Psoas muscle (tissue), 8 donors: ENCODE data around the gene OSBPL1A. TPM values are rescaled to one million over a fixed set of nuclear protein-coding genes. Genes with fewer than 3 reads are reported as not detected.

Experiments used
- ATAC-seq, 4 donors: fragments of 200-7000 bp; cut with Tn5 transposase; one replicate each; pipeline ENCODE4 v1.9.1; 2020; ENCODE audit warnings: moderate library complexity in 3 of 4, mild to moderate bottlenecking in 2 of 4
- DNase-seq, 2 donors: peaks; one replicate each; pipeline ENCODE4 v3.0.0-alpha.2; 2020
- H3K27ac ChIP-seq: fragments of 200-600 bp; one replicate; pipeline ENCODE4 v1.8.0; 2022
- H3K27me3 ChIP-seq, 3 donors: fragments of 200-600 bp in 1 of 3; one replicate each; pipeline versions ENCODE4 v1.6.1 to v1.8.0; 2013 to 2022; ENCODE audit warnings: low read length in 2 of 3, mild to moderate bottlenecking in 2 of 3, moderate library complexity in 1 of 3; ENCODE audit not compliant: insufficient read depth in 3 of 3
- H3K36me3 ChIP-seq, 2 donors: fragments of 200-600 bp in 1 of 2; one replicate each; pipeline versions ENCODE4 v1.6.1 to v1.8.0; 2013 to 2022; ENCODE audit warnings: low read depth in 1 of 2, mild to moderate bottlenecking in 1 of 2, moderate library complexity in 1 of 2; ENCODE audit not compliant: insufficient read depth in 1 of 2
- H3K4me1 ChIP-seq: fragments of 200-600 bp; one replicate; pipeline ENCODE4 v1.8.0; 2022
- H3K4me3 ChIP-seq: fragments of 200-600 bp; one replicate; pipeline ENCODE4 v1.8.0; 2022; ENCODE audit warnings: mild to moderate bottlenecking
- H3K9me3 ChIP-seq: fragments of 200-600 bp; one replicate; pipeline ENCODE4 v1.8.0; 2022
- WGBS, 3 donors: extraction: QIAGEN DNeasy Blood & Tissue Kit; methylation state at CpG; one replicate each; pipeline versions ENCODE4 v1.1.6 to v1.1.7; 2013; 5-methylcytosine and 5-hydroxymethylcytosine counted together
- intact Hi-C, 2 donors: fragments of 100-400 bp; cut with DNase I; formaldehyde crosslinking; loops; one replicate each; pipeline versions ENCODE4 v1.11.0 to v1.14.2; 2022
- polyA plus RNA-seq, 3 donors: library from polyadenylated mRNA; stranded (reverse); fragments of 200-250 nt; gene quantifications; one replicate each; pipeline ENCODE4 v1.2.3, GENCODE V29; 2013
- total RNA-seq, 4 donors: library from RNA; stranded (reverse); fragmentation: NEBNext Ultra II Directional in 2 of 4; extraction: Animal tissue kit (Norgen Biotek cat#: 25700) in 2 of 4; gene quantifications; one replicate each; pipeline versions ENCODE4 v1.2.1 to v1.2.4, GENCODE V29; 2021 to 2023
- TF ChIP-seq, protein P1 (sequence below): fragments of 200-600 bp; IDR thresholded peaks from one replicate; pipeline ENCODE4 v1.8.0; 2022; ENCODE audit warnings: antibody characterized with exemption
- donor health status: healthy with polysubstance abuse.
- donor health status: DM: no; HTN: no; CAD: no; lungs with moderate emphysema.
- donor health status: Bipolar disorder and iron deficiency.
- donor health status: healthy.
- donor health status: DM: yes; HTN: yes; CAD: no.
- donor health status: DM: no; HTN: no; CAD: no.
- donor health status: DM: no; HTN: no; CAD: no.
- donor health status: DM: yes; HTN: yes; CAD: no.

OSBPL1A gene
- total and polyA plus RNA-seq, 7 donors: 13.7 to 87.8 (median 65.8) TPM

DNA sequence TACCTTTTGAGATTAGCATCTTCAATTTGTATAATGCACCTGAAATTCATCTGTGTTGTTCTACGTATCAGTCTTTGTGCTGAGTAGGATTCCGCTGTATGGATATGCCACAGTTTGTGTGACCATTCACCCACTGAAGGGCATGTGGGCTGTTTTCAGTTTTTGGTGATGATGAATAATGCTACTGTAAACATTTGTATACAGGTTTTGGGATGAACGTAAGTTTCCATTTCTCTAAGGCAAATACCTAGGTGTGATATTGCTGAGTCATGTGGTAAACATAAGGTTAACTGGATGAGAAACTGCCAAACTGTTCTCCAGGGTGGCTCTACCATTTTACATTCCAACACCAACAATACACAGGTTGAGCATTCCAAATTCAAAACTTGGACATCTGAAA is 223.6 kb downstream of the OSBPL1A start:
- no peaks in the 10 kb centered on the region for H3K27me3 ChIP-seq

DNA sequence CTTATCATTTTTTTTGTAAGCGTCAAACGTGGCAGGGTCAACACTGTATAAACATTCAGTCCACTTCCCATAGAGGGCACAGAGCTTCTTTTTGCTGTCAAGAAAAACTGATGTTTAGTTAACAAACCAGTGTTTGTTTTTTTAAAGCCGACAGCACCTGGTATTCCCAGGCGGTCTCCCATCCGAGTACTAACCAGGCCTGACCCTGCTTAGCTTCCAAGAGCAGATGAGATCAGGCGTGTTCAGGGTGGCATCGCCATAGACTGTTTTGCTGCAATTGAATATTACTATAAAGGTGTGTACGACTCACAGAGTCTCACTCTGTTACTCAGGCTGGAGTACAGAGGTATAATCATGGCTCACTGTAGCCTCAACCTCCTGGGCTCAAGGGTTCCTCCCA is 227.3 kb downstream of the OSBPL1A start:
- no peak for ATAC-seq
- no peaks in the 10 kb centered on the region for H3K27me3 ChIP-seq
- H3K4me3 ChIP-seq: no peak overlapping the region
- H3K4me1 ChIP-seq: no peaks in the 10 kb centered on the region
- no peaks in the 10 kb centered on the region for H3K9me3 ChIP-seq
- DNase-seq: no peak
- intact Hi-C loops: loop anchor here in 1 of 2 donors (10.0 kb wide), 1 partner anchor 314 kb away; no protein-coding TSS in a partner anchor
- TF ChIP-seq, protein P1, sequence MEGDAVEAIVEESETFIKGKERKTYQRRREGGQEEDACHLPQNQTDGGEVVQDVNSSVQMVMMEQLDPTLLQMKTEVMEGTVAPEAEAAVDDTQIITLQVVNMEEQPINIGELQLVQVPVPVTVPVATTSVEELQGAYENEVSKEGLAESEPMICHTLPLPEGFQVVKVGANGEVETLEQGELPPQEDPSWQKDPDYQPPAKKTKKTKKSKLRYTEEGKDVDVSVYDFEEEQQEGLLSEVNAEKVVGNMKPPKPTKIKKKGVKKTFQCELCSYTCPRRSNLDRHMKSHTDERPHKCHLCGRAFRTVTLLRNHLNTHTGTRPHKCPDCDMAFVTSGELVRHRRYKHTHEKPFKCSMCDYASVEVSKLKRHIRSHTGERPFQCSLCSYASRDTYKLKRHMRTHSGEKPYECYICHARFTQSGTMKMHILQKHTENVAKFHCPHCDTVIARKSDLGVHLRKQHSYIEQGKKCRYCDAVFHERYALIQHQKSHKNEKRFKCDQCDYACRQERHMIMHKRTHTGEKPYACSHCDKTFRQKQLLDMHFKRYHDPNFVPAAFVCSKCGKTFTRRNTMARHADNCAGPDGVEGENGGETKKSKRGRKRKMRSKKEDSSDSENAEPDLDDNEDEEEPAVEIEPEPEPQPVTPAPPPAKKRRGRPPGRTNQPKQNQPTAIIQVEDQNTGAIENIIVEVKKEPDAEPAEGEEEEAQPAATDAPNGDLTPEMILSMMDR: no peak
- WGBS, 3 donors: 88 to 91% (median 90%) methylated on average over 8 of the region's 8 CpGs
- peaks cover 10 to 76% of the 10 kb centered on the region in 2 donors for H3K36me3 ChIP-seq
- H3K27ac ChIP-seq: no peak overlapping the region

More for the DNA sequence above, 223.6 kb downstream of the OSBPL1A start:
- Histone ChIP-seq H3K4me3 (no peak overlapping the region), H3K27ac (no peak overlapping the region), H3K36me3 (peaks cover 0 to 52% of the 10 kb centered on the region in 2 donors), H3K9me3 (no peaks in the 10 kb centered on the region), H3K4me1 (peaks cover 12% of the 10 kb centered on the region)
- no peak for ATAC-seq
- DNase-seq: no peak
- TF ChIP-seq, protein P1: no peak
- WGBS, 3 donors: 93 to 94% (median 93%) methylated on average over 3 of the region's 3 CpGs
- intact Hi-C loops: loop anchor here in 1 of 2 donors (10.0 kb wide), 1 partner anchor 311 kb away; no protein-coding TSS in a partner anchor

GRCh38 chr18:24168496-24168895 is 229.1 kb downstream of the OSBPL1A start:
- ATAC-seq (no peak), DNase-seq (no peak)
- Histone ChIP-seq H3K27me3 (no peaks in the 10 kb centered on the region), H3K4me3 (no peak overlapping the region), H3K36me3 (peaks cover 10 to 84% of the 10 kb centered on the region in 2 donors), H3K4me1 (no peaks in the 10 kb centered on the region), H3K9me3 (no peaks in the 10 kb centered on the region), H3K27ac (no peak overlapping the region)
- WGBS, 3 donors: 82 to 85% (median 84%) methylated on average over 7 of the region's 7 CpGs
- intact Hi-C loops: no loop called here
- TF ChIP-seq, protein P1: no peak

- ATAC-seq (no peak), DNase-seq (no peak)
- intact Hi-C loops: no loop called here
- TF ChIP-seq, protein P1: no peak
- H3K9me3 ChIP-seq: no peaks in the 10 kb centered on the region
- no peaks in the 10 kb centered on the region for H3K4me1 ChIP-seq
- no peak overlapping the region for H3K27ac ChIP-seq
- WGBS, 3 donors: 94 to 98% (median 97%) methylated on average over 2 of the region's 2 CpGs
- H3K4me3 ChIP-seq: no peak overlapping the region
- H3K27me3 ChIP-seq: no peaks in the 10 kb centered on the region
- H3K36me3 ChIP-seq: peaks cover 6 to 95% of the 10 kb centered on the region in 2 donors
Observed at GRCh38 chr18:24161304-24161703, 236.3 kb downstream of the OSBPL1A start.

DNA sequence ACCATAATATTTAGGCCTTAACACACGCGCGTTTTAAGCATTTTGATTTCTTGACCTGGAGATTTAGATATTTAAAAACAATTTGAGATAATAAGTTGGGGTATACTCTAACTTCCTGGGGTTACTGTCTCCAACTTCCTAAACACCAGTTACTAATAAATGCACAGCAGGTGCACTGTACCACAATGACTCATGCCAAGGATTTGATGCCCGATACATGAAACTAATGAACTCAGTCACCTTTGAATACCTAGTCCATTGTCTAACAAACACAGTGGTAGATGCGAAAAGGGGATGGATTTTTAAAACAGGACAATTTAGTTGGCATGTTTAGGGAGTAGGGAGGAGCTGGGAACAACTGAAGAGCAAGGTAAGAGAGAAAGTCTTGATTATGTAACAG is 237.5 kb downstream of the OSBPL1A start:
- TF ChIP-seq, protein P1: no peak
- H3K36me3 ChIP-seq: peaks cover 9 to 95% of the 10 kb centered on the region in 2 donors
- ATAC-seq (no peak), DNase-seq (no peak)
- no peaks in the 10 kb centered on the region for H3K9me3 ChIP-seq
- H3K4me1 ChIP-seq: no peaks in the 10 kb centered on the region
- no peaks in the 10 kb centered on the region for H3K27me3 ChIP-seq
- H3K27ac ChIP-seq: no peak overlapping the region
- H3K4me3 ChIP-seq: no peak overlapping the region
- WGBS, 3 donors: 90 to 96% (median 91%) methylated on average over 5 of the region's 5 CpGs
- intact Hi-C loops: no loop called here
